GM12878 (cell line): ENCODE measurements around the gene PHF14. TPM values are rescaled to one million over a fixed set of nuclear protein-coding genes. Genes with fewer than 3 reads are reported as not detected.
A peak's percentile ranks its signal among the peaks of the same experiment; 100 is the strongest.

ENCODE experiments used
- ATAC-seq: fragments of 200-7000 bp; cut with Tn5 transposase; 3 replicates; pipeline ENCODE4 v1.9.1; 2020; ENCODE audit warnings: mild to moderate bottlenecking, moderate library complexity
- BruUV-seq: library from RNA; stranded (reverse); fragments of 400-500 nt; replicated peaks from 2 replicates; lab custom pipeline; 2021; lab: Mats Ljungman, UMichigan
- CTCF ChIA-PET: fragments of 300-600 bp; sonication (Branson Sonifier 250); formaldehyde crosslinking; extraction: SDS; loops from one replicate; lab custom pipeline; 2021; ENCODE audit warnings: inconsistent platforms; lab: Yijun Ruan, JAX
- POLR2A ChIA-PET: fragments of 350-600 bp; formaldehyde crosslinking; extraction: SDS; loops from one replicate; lab custom pipeline; 2021; ENCODE audit warnings: inconsistent platforms; lab: Charles Lee
- RAD21 ChIA-PET: fragments of 300-600 bp; sonication (Branson Sonifier 250); formaldehyde crosslinking; loops from one replicate; lab custom pipeline; 2023; ENCODE audit warnings: antibody characterized with exemption; ENCODE audit not compliant: unreplicated experiment; lab: Charles Lee
- SMC1A ChIA-PET: fragments of 300-600 bp; sonication (Branson Sonifier 250); formaldehyde crosslinking; loops from one replicate; lab custom pipeline; 2023; ENCODE audit not compliant: unreplicated experiment, uncharacterized antibody; lab: Charles Lee
- DNase-seq: peaks from one replicate; pipeline ENCODE4 v3.0.0-alpha.2; 2011; ENCODE audit warnings: low read depth, low spot score
- FAIRE-seq: peaks from 3 replicates; lab custom pipeline; 2011; peaks lifted over from hg19 to GRCh38; lab: Jason Lieb, UNC
- H2AFZ ChIP-seq: 2 replicates; pipeline ENCODE4 v1.6.0; 2011; ENCODE audit warnings: low read depth, low read length, control low read depth; ENCODE audit not compliant: control insufficient read depth
- H3K27ac ChIP-seq: 2 replicates; pipeline ENCODE4 v1.5.1; 2011; ENCODE audit warnings: control low read depth; ENCODE audit not compliant: control insufficient read depth, insufficient read depth
- H3K27me3 ChIP-seq, 2 experiments: replicated peaks in 1 of 2; 2 replicates each; pipeline versions ENCODE4 v1.6.0 to v1.6.1; 2011; ENCODE audit warnings: low read length in 1 of 2; ENCODE audit not compliant: control insufficient read depth in 2 of 2, insufficient read depth in 2 of 2
- H3K36me3 ChIP-seq, 2 experiments: 2 replicates each; pipeline ENCODE4 v1.5.1; 2011; ENCODE audit warnings: low read length in 1 of 2; ENCODE audit not compliant: control insufficient read depth in 2 of 2, insufficient read depth in 2 of 2
- H3K4me1 ChIP-seq: 2 replicates; pipeline ENCODE4 v1.6.1; 2011; ENCODE audit warnings: mild to moderate bottlenecking, low read length, moderate library complexity, mixed read lengths; ENCODE audit not compliant: control insufficient read depth, insufficient read depth
- H3K4me2 ChIP-seq: 2 replicates; pipeline ENCODE4 v1.6.0; 2011; ENCODE audit warnings: control low read depth; ENCODE audit not compliant: control insufficient read depth, insufficient read depth
- H3K4me3 ChIP-seq: fragments of 200-600 bp; sonication (generic); 2 replicates; pipeline ENCODE4 v1.5.1; 2016
- H3K79me2 ChIP-seq: 2 replicates; pipeline ENCODE4 v1.6.0; 2011; ENCODE audit warnings: low read length; ENCODE audit not compliant: control insufficient read depth, insufficient read depth
- H3K9ac ChIP-seq: 2 replicates; pipeline ENCODE4 v1.8.0; 2011; ENCODE audit warnings: low read length, control low read depth, mixed read lengths; ENCODE audit not compliant: control insufficient read depth, insufficient read depth
- H3K9me3 ChIP-seq: replicated peaks from 3 replicates; pipeline ENCODE4 v1.5.1; 2011; ENCODE audit warnings: mild to moderate bottlenecking, low read length; ENCODE audit not compliant: control insufficient read depth, insufficient read depth
- H4K20me1 ChIP-seq: 2 replicates; pipeline ENCODE4 v1.6.0; 2011; ENCODE audit not compliant: control insufficient read depth, insufficient read depth
- CHD2 ChIP-seq: IDR thresholded peaks from 2 replicates; pipeline ENCODE4 v1.6.1; 2011; ENCODE audit warnings: low read depth, low read length, improper control_type of control experiment, borderline replicate concordance
- HDGF ChIP-seq: fragments of 450-650 bp; IDR thresholded peaks from 2 replicates; pipeline ENCODE4 v1.6.1; 2016; ENCODE audit warnings: antibody characterized with exemption
- JUNB ChIP-seq: IDR thresholded peaks from 2 replicates; pipeline ENCODE4 v1.6.1; 2016; ENCODE audit warnings: antibody characterized with exemption, mild to moderate bottlenecking
- POLR2AphosphoS2 ChIP-seq: IDR thresholded peaks from 2 replicates; pipeline ENCODE4 v1.6.1; 2011; ENCODE audit warnings: low read depth, mild to moderate bottlenecking, low read length, improper control_type of control experiment, moderate library complexity
- WGBS: methylation state at CpG from one replicate; pipeline ENCODE4 v1.1.6; 2016; ENCODE audit warnings: low lambda C conversion rate; ENCODE audit not compliant: insufficient replicate concordance, insufficient coverage; ENCODE audit errors: missing lambda C conversion rate; 5-methylcytosine and 5-hydroxymethylcytosine counted together
- in situ Hi-C: fragments of 300-500 bp; cut with MboI; formaldehyde crosslinking; loops from 9 replicates; pipeline ENCODE4 v1.14.3; 2018; ENCODE audit warnings: mixed read lengths
- intact Hi-C: fragments of 100-400 bp; cut with micrococcal nuclease; formaldehyde crosslinking; loops from one replicate; pipeline ENCODE4 v1.14.2; 2022; ENCODE audit not compliant: unreplicated experiment
- polyA plus RNA-seq, 11 experiments: library from polyadenylated mRNA; depleted of rRNA in 4 of 11; unstranded in 6 of 11; stranded (reverse) in 5 of 11; fragments of >200 nt; fragmentation: Nextera tagmentation in 4 of 11; fragmentation: Illumina TruSeq in 1 of 11; extraction: Ambion mirVana in 4 of 11; extraction: Trizol in 1 of 11; gene quantifications; 1 replicate in 1 of 11; 2 replicates in 10 of 11; pipeline versions ENCODE4 v1.2.1 to v1.2.3, GENCODE V29; 2011 to 2016; ENCODE audit warnings: inconsistent platforms in 2 of 11, missing spikeins in 2 of 11, low read depth in 1 of 11
- total RNA-seq, 4 experiments: library from RNA; depleted of rRNA in 3 of 4; stranded (reverse); fragments of >200 nt in 3 of 4; fragmentation: Illumina TruSeq in 1 of 4; extraction: Trizol in 1 of 4; gene quantifications; 2 replicates each; pipeline versions ENCODE4 v1.2.1 to v1.2.3, GENCODE V29; 2013 to 2021

PHF14 gene
- total and polyA plus RNA-seq, 10 of the 15 experiments (the other 5 are each of a cell fraction or from before 2014, with no cell fraction given): 21.3 to 47.1 (median 29.9) TPM

DNA sequence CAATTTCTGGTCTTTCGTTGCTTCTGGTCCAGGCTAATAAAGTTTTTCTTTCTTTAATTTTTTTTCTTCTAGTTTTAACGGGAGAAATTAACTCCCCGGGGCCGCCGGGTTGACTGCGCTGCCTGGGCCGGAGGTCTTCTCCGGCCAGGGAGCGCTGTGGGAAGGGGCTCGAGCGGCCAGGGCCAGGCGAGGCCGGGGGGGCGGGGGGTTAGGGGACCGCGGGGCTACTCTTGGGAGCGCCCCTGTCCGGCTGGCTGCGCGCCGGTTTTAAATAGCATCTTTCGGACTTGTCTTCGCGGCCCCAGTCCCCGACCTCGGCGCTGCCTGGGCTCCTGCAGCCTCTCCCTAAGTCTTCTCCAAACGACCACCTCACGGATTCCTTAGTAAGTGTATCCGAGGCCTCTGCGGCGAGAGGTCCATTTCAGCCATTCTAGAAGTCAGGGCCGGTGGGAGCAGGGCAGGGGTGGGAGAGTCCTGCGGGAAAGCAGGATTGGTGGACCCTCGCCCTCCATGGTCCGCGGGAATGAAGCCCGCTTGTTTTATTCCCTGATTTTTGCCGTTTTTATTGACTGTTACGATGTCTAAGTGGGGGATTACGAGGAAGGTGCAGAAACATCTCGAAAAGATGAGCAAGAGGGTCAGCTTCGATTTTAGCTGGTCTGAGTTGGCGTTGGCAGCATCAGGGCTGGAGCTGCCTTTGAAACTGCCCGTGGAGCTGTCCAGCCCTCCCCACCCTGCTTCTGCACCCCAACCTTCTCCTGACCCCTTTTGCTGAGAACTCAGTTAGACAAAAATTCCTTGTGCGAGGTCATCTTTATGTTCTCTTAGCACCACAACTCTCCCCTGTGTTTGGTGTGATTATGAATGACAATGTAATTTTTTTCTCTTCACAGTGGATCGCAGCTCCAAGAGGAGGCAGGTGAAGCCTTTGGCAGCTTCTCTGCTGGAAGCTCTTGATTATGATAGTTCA is 555 bp downstream of the PHF14 start (continued):
- TF ChIP-seq POLR2AphosphoS2: no peak
- TF ChIP-seq, all 136 proteins: peak for 10

DNA sequence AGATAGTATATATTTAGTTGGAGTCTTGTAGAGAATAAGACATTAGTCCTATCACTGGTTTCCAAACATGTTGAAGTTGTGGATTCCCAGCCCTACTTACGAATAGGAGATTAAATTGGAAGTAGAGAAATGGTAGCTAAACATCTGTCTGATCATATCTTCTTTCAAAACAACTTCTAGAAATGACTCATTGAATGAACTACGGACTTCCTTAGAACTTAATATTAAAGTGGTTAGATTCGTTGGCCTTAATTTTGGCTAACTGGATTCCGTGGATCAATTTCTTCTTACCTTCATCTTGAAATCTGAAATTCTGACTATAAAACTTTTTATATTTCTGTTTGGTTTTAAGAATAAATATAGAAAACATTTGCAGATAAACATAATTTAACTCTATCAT is 3.4 kb downstream of the PHF14 start:
- no peaks in the 10 kb centered on the region for H4K20me1 ChIP-seq
- ChIA-PET RAD21 (interaction anchor here (1.1 to 1.8 kb wide), 4 partner anchors 13 to 235 kb away, joined by 3 to 11 read pairs (median 3); a partner anchor contains a TSS), POLR2A (interaction anchor here (0.9 kb wide), 1 partner anchor 37 kb away, joined by 5 read pairs; a partner anchor contains a TSS), SMC1A (interaction anchor here (0.7 to 5.0 kb wide), 4 partner anchors 9 to 1949 kb away, joined by 3 to 29 read pairs (median 4); a partner anchor contains a TSS), CTCF (interaction anchor here (1.0 to 1.8 kb wide), 4 partner anchors 8 to 33 kb away, joined by 3 to 4 read pairs (median 3); no protein-coding TSS in a partner anchor)
- no peak overlapping the region for H3K9ac ChIP-seq
- no TSS peak for BruUV-seq
- intact Hi-C loops (no loop called here), in situ Hi-C loops (no loop called here)
- H3K4me2 ChIP-seq: peak overlapping the region; percentile 2
- WGBS: 59% methylated on average over 4 of the region's 4 CpGs
- H2AFZ ChIP-seq: no peak overlapping the region
- H3K79me2 ChIP-seq: peaks cover 44% of the 10 kb centered on the region
- TF ChIP-seq JUNB (peak; percentile 49; the same call in 1 of the 2 replicates), HDGF (no peak), CHD2 (no peak)
- H3K36me3 ChIP-seq: 0 out of 4 replicates have a peak, but pooled peaks cover 0 to 2% of the 10 kb centered on the region in 2 experiments
- DNase-seq (no peak), FAIRE-seq (no peak), ATAC-seq (no peak)
- H3K27me3 ChIP-seq: no peaks in the 10 kb centered on the region
- peaks cover 1% of the 10 kb centered on the region; the same call in 2 of the 3 replicates for H3K9me3 ChIP-seq
- no peak overlapping the region for H3K27ac ChIP-seq
- no peak overlapping the region for H3K4me3 ChIP-seq
- H3K4me1 ChIP-seq: peaks cover 3% of the 10 kb centered on the region; the same call in 1 of the 2 replicates
